GM12878 (cell line): ENCODE data around the gene CETP. TPM values are rescaled to one million over a fixed set of nuclear protein-coding genes. Genes with fewer than 3 reads are reported as not detected.

Experiments
- BACH1 ChIP-seq: fragments of 450-650 bp; IDR thresholded peaks from 2 replicates; pipeline ENCODE4 v1.6.1; 2017; ENCODE audit warnings: mild to moderate bottlenecking, borderline replicate concordance
- BRCA1 ChIP-seq: IDR thresholded peaks from 2 replicates; pipeline ENCODE4 v1.6.1; 2011; ENCODE audit warnings: low read depth, low read length, improper control_type of control experiment
- CBFB ChIP-seq: IDR thresholded peaks from 2 replicates; pipeline ENCODE4 v1.6.1; 2016; ENCODE audit warnings: antibody characterized with exemption, low read depth
- CHD4 ChIP-seq: fragments of 200-600 bp; sonication (generic); IDR thresholded peaks from 2 replicates; pipeline ENCODE4 v1.6.1; 2016; ENCODE audit warnings: mild to moderate bottlenecking
- DPF2 ChIP-seq: fragments of 450-650 bp; IDR thresholded peaks from 2 replicates; pipeline ENCODE4 v1.6.1; 2017; ENCODE audit warnings: mild to moderate bottlenecking
- EED ChIP-seq: sonication (generic); IDR thresholded peaks from 2 replicates; pipeline ENCODE4 v1.6.1; 2016; ENCODE audit warnings: antibody characterized with exemption, low read depth
- HDAC2 ChIP-seq: fragments of 200-600 bp; sonication (generic); IDR thresholded peaks from 2 replicates; pipeline ENCODE4 v1.6.1; 2017
- JUNB ChIP-seq: IDR thresholded peaks from 2 replicates; pipeline ENCODE4 v1.6.1; 2016; ENCODE audit warnings: antibody characterized with exemption, mild to moderate bottlenecking
- KAT2A ChIP-seq: conservative IDR thresholded peaks from 2 replicates; pipeline ENCODE4 v1.6.1; 2011; ENCODE audit warnings: low read depth, low read length; ENCODE audit not compliant: control insufficient read depth
- LARP7 ChIP-seq: fragments of 450-650 bp; IDR thresholded peaks from 2 replicates; pipeline ENCODE4 v1.6.1; 2017; ENCODE audit warnings: mild to moderate bottlenecking
- MEF2B ChIP-seq: fragments of 450-650 bp; IDR thresholded peaks from 2 replicates; pipeline ENCODE4 v1.6.1; 2018; ENCODE audit warnings: mild to moderate bottlenecking, moderate library complexity; ENCODE audit not compliant: partially characterized antibody, poor library complexity, severe bottlenecking
- MTA2 ChIP-seq: fragments of 450-650 bp; IDR thresholded peaks from 2 replicates; pipeline ENCODE4 v1.6.1; 2016; ENCODE audit warnings: low read depth, mild to moderate bottlenecking, moderate library complexity
- MYC ChIP-seq: IDR thresholded peaks from 2 replicates; pipeline ENCODE4 v1.6.1; 2011; ENCODE audit warnings: mild to moderate bottlenecking, low read length, moderate library complexity, inconsistent platforms; ENCODE audit not compliant: insufficient read depth, insufficient replicate concordance, insufficient read length, severe bottlenecking
- NFYB ChIP-seq: IDR thresholded peaks from 2 replicates; pipeline ENCODE4 v1.6.1; 2011; ENCODE audit warnings: low read depth, mild to moderate bottlenecking, low read length, improper control_type of control experiment, moderate library complexity; ENCODE audit not compliant: insufficient read depth
- PAX8 ChIP-seq: fragments of 450-650 bp; IDR thresholded peaks from 2 replicates; pipeline ENCODE4 v1.6.1; 2017; ENCODE audit warnings: mild to moderate bottlenecking, moderate library complexity
- POLR2AphosphoS5 ChIP-seq: IDR thresholded peaks from 2 replicates; pipeline ENCODE4 v1.6.1; 2011; ENCODE audit warnings: mild to moderate bottlenecking, low read length, inconsistent platforms
- RB1 ChIP-seq: fragments of 450-650 bp; formaldehyde crosslinking; IDR thresholded peaks from 2 replicates; pipeline ENCODE4 v1.6.1; 2017; ENCODE audit warnings: mild to moderate bottlenecking, borderline replicate concordance
- RBBP5 ChIP-seq: fragments of 200-600 bp; sonication (generic); conservative IDR thresholded peaks from 2 replicates; pipeline ENCODE4 v1.6.1; 2016
- RCOR1 ChIP-seq: conservative IDR thresholded peaks from 2 replicates; pipeline ENCODE4 v1.6.1; 2012; ENCODE audit warnings: low read depth, low read length, improper control_type of control experiment
- TCF12 ChIP-seq: IDR thresholded peaks from 2 replicates; pipeline ENCODE4 v1.6.1; 2011; ENCODE audit warnings: low read depth, mild to moderate bottlenecking, low read length
- polyA plus RNA-seq, 11 experiments: library from polyadenylated mRNA; depleted of rRNA in 4 of 11; unstranded in 6 of 11; stranded (reverse) in 5 of 11; fragments of >200 nt; fragmentation: Nextera tagmentation in 4 of 11; fragmentation: Illumina TruSeq in 1 of 11; extraction: Ambion mirVana in 4 of 11; extraction: Trizol in 1 of 11; gene quantifications; 1 replicate in 1 of 11; 2 replicates in 10 of 11; pipeline versions ENCODE4 v1.2.1 to v1.2.3, GENCODE V29; 2011 to 2016; ENCODE audit warnings: inconsistent platforms in 2 of 11, missing spikeins in 2 of 11, low read depth in 1 of 11
- total RNA-seq, 4 experiments: library from RNA; depleted of rRNA in 3 of 4; stranded (reverse); fragments of >200 nt in 3 of 4; fragmentation: Illumina TruSeq in 1 of 4; extraction: Trizol in 1 of 4; gene quantifications; 2 replicates each; pipeline versions ENCODE4 v1.2.1 to v1.2.3, GENCODE V29; 2013 to 2021
- TF ChIP-seq, protein P1 (sequence below): IDR thresholded peaks from 2 replicates; pipeline ENCODE4 v1.6.1; 2012; ENCODE audit warnings: low read length, inconsistent platforms
- TF ChIP-seq, protein P2 (sequence below): IDR thresholded peaks from 2 replicates; pipeline ENCODE4 v1.6.1; 2011; ENCODE audit warnings: low read depth, mild to moderate bottlenecking, low read length, moderate library complexity, borderline replicate concordance; ENCODE audit errors: extremely low read depth
- TF ChIP-seq, protein P3 (sequence below): fragments of 450-650 bp; formaldehyde crosslinking; IDR thresholded peaks from 2 replicates; pipeline ENCODE4 v1.4.0; 2020; ENCODE audit warnings: mild to moderate bottlenecking, moderate library complexity

Gene CETP
- total and polyA plus RNA-seq, 10 of the 15 experiments (the other 5 are each of a cell fraction or from before 2014, with no cell fraction given), result 1.2 to 6.4 (median 2.1) TPM

- no peak for TF ChIP-seq BRCA1
- TF ChIP-seq CHD4, result no peak
- TF ChIP-seq RB1, result no peak
- no peak for TF ChIP-seq MTA2
- TF ChIP-seq RCOR1, result no peak
- no peak for TF ChIP-seq JUNB
- no peak for TF ChIP-seq EED
- 0 out of 2 replicates have a peak, but pooled peaks have one; percentile 38 for TF ChIP-seq LARP7
- TF ChIP-seq PAX8, result no peak
- TF ChIP-seq DPF2, result no peak
- no peak for TF ChIP-seq RBBP5
- TF ChIP-seq MYC, result no peak
- no peak for TF ChIP-seq HDAC2
- TF ChIP-seq MEF2B, result peak; percentile 72
- TF ChIP-seq TCF12, result no peak
- TF ChIP-seq NFYB, result no peak
- no peak for TF ChIP-seq BACH1
- TF ChIP-seq CBFB, result no peak
- TF ChIP-seq KAT2A, result no peak
- TF ChIP-seq, protein P1, sequence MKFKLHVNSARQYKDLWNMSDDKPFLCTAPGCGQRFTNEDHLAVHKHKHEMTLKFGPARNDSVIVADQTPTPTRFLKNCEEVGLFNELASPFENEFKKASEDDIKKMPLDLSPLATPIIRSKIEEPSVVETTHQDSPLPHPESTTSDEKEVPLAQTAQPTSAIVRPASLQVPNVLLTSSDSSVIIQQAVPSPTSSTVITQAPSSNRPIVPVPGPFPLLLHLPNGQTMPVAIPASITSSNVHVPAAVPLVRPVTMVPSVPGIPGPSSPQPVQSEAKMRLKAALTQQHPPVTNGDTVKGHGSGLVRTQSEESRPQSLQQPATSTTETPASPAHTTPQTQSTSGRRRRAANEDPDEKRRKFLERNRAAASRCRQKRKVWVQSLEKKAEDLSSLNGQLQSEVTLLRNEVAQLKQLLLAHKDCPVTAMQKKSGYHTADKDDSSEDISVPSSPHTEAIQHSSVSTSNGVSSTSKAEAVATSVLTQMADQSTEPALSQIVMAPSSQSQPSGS, result no peak
- TF ChIP-seq POLR2AphosphoS5, result no peak
- TF ChIP-seq, protein P2, sequence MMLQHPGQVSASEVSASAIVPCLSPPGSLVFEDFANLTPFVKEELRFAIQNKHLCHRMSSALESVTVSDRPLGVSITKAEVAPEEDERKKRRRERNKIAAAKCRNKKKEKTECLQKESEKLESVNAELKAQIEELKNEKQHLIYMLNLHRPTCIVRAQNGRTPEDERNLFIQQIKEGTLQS, result no peak
- TF ChIP-seq, protein P3, sequence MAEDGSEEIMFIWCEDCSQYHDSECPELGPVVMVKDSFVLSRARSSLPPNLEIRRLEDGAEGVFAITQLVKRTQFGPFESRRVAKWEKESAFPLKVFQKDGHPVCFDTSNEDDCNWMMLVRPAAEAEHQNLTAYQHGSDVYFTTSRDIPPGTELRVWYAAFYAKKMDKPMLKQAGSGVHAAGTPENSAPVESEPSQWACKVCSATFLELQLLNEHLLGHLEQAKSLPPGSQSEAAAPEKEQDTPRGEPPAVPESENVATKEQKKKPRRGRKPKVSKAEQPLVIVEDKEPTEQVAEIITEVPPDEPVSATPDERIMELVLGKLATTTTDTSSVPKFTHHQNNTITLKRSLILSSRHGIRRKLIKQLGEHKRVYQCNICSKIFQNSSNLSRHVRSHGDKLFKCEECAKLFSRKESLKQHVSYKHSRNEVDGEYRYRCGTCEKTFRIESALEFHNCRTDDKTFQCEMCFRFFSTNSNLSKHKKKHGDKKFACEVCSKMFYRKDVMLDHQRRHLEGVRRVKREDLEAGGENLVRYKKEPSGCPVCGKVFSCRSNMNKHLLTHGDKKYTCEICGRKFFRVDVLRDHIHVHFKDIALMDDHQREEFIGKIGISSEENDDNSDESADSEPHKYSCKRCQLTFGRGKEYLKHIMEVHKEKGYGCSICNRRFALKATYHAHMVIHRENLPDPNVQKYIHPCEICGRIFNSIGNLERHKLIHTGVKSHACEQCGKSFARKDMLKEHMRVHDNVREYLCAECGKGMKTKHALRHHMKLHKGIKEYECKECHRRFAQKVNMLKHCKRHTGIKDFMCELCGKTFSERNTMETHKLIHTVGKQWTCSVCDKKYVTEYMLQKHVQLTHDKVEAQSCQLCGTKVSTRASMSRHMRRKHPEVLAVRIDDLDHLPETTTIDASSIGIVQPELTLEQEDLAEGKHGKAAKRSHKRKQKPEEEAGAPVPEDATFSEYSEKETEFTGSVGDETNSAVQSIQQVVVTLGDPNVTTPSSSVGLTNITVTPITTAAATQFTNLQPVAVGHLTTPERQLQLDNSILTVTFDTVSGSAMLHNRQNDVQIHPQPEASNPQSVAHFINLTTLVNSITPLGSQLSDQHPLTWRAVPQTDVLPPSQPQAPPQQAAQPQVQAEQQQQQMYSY (CRISPR knock-in tag), result no peak
Observed at GRCh38 chr16:56985288-56985961, 23.7 kb downstream of the CETP start (continued).
